ENCODE data around the gene SQSTM1. TPM values are rescaled to one million over a fixed set of nuclear protein-coding genes. Genes with fewer than 3 reads are reported as not detected.

The SQSTM1 gene
- total and polyA plus RNA-seq, 9 of the 15 experiments (the other 6 are each of a cell fraction or from before 2014, with no cell fraction given) = 5.6 to 148 (median 64.0) TPM

GRCh38 chr5:179879690-179880010 is 58.9 kb downstream of the SQSTM1 start:
- BruUV-seq (replicated peaks) = no TSS peak
- DNase-seq (ENCODE audit: extremely low read depth in 1 of 4, low spot score in 3 of 4) = no peak
- in situ Hi-C loops (cut with MboI) (no loop called here), intact Hi-C loops (cut with micrococcal nuclease) (no loop called here)
- Histone ChIP-seq H3K36me3 (ENCODE audit: control insufficient read depth, insufficient read depth, low read length) (peaks cover 68% of the 10 kb centered on the region), H3K27ac (ENCODE audit: extremely low read depth, low read depth, low read length) (no peak overlapping the region), H3K79me2 (ENCODE audit: control insufficient read depth, insufficient read depth, low read length) (no peaks in the 10 kb centered on the region), H3K4me3 (no peak overlapping the region), H3K27me3 (ENCODE audit: control insufficient read depth in 2 of 2, insufficient read depth in 2 of 2, low read length in 2 of 2) (no peaks in the 10 kb centered on the region), H4K20me1 (replicated peaks; ENCODE audit: control insufficient read depth, insufficient read depth, low read length) (no peaks in the 10 kb centered on the region; the same call in 1 of the 2 replicates), H3K4me1 (replicated peaks in 1 of 2; ENCODE audit: control insufficient read depth in 2 of 2, insufficient read depth in 2 of 2, low read length in 2 of 2) (no peaks in the 10 kb centered on the region), H3K9ac (ENCODE audit: insufficient read depth in 1 of 2, low read depth in 2 of 2, low read length in 2 of 2) (peak overlapping the region in 1 of 2 experiments; percentile 35; a peak in 1 of 4 replicates), H3K4me2 (ENCODE audit: insufficient read depth, low read length) (no peak overlapping the region), H3K9me1 (ENCODE audit: control insufficient read depth, insufficient read depth, low read length) (no peaks in the 10 kb centered on the region), H2AFZ (ENCODE audit: low read depth, low read length) (no peak overlapping the region), H3K9me3 (replicated peaks; ENCODE audit: control insufficient read depth, insufficient read depth, low read depth, low read length) (peaks cover 15% of the 10 kb centered on the region)
- no peak for ATAC-seq
- ChIA-PET POLR2A (no interaction called here), CTCF (ENCODE audit: low intra/inter-chr PET ratio) (no interaction called here)
- 98% methylated on average over 13 of the region's 13 CpGs for WGBS (ENCODE audit: insufficient coverage, low coverage, missing lambda C conversion rate)
- no peak for FAIRE-seq
- TF ChIP-seq SMARCE1 (IDR thresholded peaks at IDR 0.05) (no peak), CREB3L1 (IDR thresholded peaks at IDR 0.05; ENCODE audit: borderline replicate concordance, low read depth) (no peak), ZNF133 (CRISPR knock-in tag; IDR thresholded peaks at IDR 0.05) (no peak), ZNF655 (CRISPR knock-in tag; IDR thresholded peaks at IDR 0.05) (no peak), SOX6 (IDR thresholded peaks at IDR 0.05) (no peak), POLR3A (IDR thresholded peaks at IDR 0.05; ENCODE audit: borderline replicate concordance, extremely low read depth, insufficient read depth, insufficient read length) (no peak), CUX1 (CRISPR knock-in tag; IDR thresholded peaks at IDR 0.05) (no peak), HOXB6 (CRISPR knock-in tag; IDR thresholded peaks at IDR 0.05; ENCODE audit: borderline replicate concordance) (no peak), CGGBP1 (CRISPR knock-in tag; IDR thresholded peaks at IDR 0.05) (no peak), ZNF668 (CRISPR knock-in tag; IDR thresholded peaks at IDR 0.05) (no peak)

All from K562 (cell line).